ENCODE results near the gene C14orf93. TPM values are rescaled to one million over a fixed set of nuclear protein-coding genes. Genes with fewer than 3 reads are reported as not detected.

Gene C14orf93
- total RNA-seq, 1 experiment from 2014 or later = 7.2 TPM

GRCh38 chr14:23056145-23056955 is 46.4 kb upstream of the C14orf93 start:
- Mint-ChIP-seq H3K27me3 (ENCODE audit: insufficient read depth, unreplicated experiment) (no peaks in the 10 kb centered on the region), H3K4me3 (ENCODE audit: unreplicated experiment) (peak overlapping the region; percentile 85), H3K4me1 (ENCODE audit: low read depth, unreplicated experiment) (peaks cover 15% of the 10 kb centered on the region), H3K27ac (ENCODE audit: unreplicated experiment) (peak overlapping the region; percentile 75), H3K36me3 (ENCODE audit: insufficient read depth, unreplicated experiment) (peaks cover 45% of the 10 kb centered on the region), H3K9me3 (ENCODE audit: unreplicated experiment) (no peaks in the 10 kb centered on the region)
- Histone ChIP-seq H3K9me3 (no peaks in the 10 kb centered on the region), H3K36me3 (ENCODE audit: control insufficient read depth, insufficient read depth, low read length) (0 out of 2 replicates have a peak, but pooled peaks cover 3% of the 10 kb centered on the region), H3K4me1 (peaks cover 7% of the 10 kb centered on the region), H3K27me3 (replicated peaks; ENCODE audit: control insufficient read depth, insufficient read depth, low read length) (no peaks in the 10 kb centered on the region), H3K4me3 (ENCODE audit: low read depth, low read length) (peak overlapping the region; percentile 56)
- CTCF ChIA-PET = interaction anchor here (0.6 to 3.8 kb wide), 9 partner anchors 13 to 83 kb away, joined by 3 to 27 read pairs (median 8); partner anchors contain the start of gene AJUBA
- peak; percentile 85 to 87 for DNase-seq
- intact Hi-C loops (cut with micrococcal nuclease; ENCODE audit: unreplicated experiment) = loop anchor here (1.0 to 5.0 kb wide), 4 partner anchors 49 to 499 kb away; partner anchors contain the start of gene PRMT5
- POLR2A ChIA-PET = interaction anchor here (1.0 to 1.7 kb wide), 2 partner anchors 9 to 38 kb away, joined by 3 to 4 read pairs; partner anchors contain the start of genes ACIN1 and C14orf119
- peak; percentile 62 to 89 for TF ChIP-seq CTCF (IDR thresholded peaks at IDR 0.05; ENCODE audit: insufficient read depth in 1 of 2, low read depth in 1 of 2, low read length in 1 of 2, severe bottlenecking in 1 of 2, unreplicated experiment in 1 of 2)
- TSS peak; percentile 20 for BruUV-seq (replicated peaks)

GRCh38 chr14:23055621-23056144 is 45.7 kb upstream of the C14orf93 start:
- peaks cover 7% of the 10 kb centered on the region for H3K4me1 ChIP-seq
- H3K4me3 ChIP-seq (ENCODE audit: low read depth, low read length) = no peak overlapping the region
- H3K27me3 Mint-ChIP-seq (ENCODE audit: insufficient read depth, unreplicated experiment) = no peaks in the 10 kb centered on the region
- H3K36me3 Mint-ChIP-seq (ENCODE audit: insufficient read depth, unreplicated experiment) = peaks cover 39% of the 10 kb centered on the region
- H3K27ac Mint-ChIP-seq (ENCODE audit: unreplicated experiment) = peak overlapping the region; percentile 75
- no peak for TF ChIP-seq CTCF (IDR thresholded peaks at IDR 0.05; ENCODE audit: insufficient read depth in 1 of 2, low read depth in 1 of 2, low read length in 1 of 2, severe bottlenecking in 1 of 2, unreplicated experiment in 1 of 2)
- H3K9me3 ChIP-seq = no peaks in the 10 kb centered on the region
- intact Hi-C loops (cut with micrococcal nuclease; ENCODE audit: unreplicated experiment) = loop anchor here (1.0 to 5.0 kb wide), 4 partner anchors 48 to 498 kb away; partner anchors contain the start of gene PRMT5
- H3K9me3 Mint-ChIP-seq (ENCODE audit: unreplicated experiment) = no peaks in the 10 kb centered on the region
- peak overlapping the region; percentile 85 for H3K4me3 Mint-ChIP-seq (ENCODE audit: unreplicated experiment)
- no peak for DNase-seq
- ChIA-PET POLR2A (interaction anchor here (1.0 to 1.7 kb wide), 2 partner anchors 8 to 39 kb away, joined by 3 to 4 read pairs; partner anchors contain the start of genes ACIN1 and C14orf119), CTCF (interaction anchor here (1.0 to 3.8 kb wide), 7 partner anchors 13 to 82 kb away, joined by 6 to 27 read pairs (median 8); no protein-coding TSS in a partner anchor)
- no TSS peak for BruUV-seq (replicated peaks)
- peaks cover 15% of the 10 kb centered on the region for H3K4me1 Mint-ChIP-seq (ENCODE audit: low read depth, unreplicated experiment)
- no peaks in the 10 kb centered on the region for H3K27me3 ChIP-seq (replicated peaks; ENCODE audit: control insufficient read depth, insufficient read depth, low read length)
- no peaks in the 10 kb centered on the region for H3K36me3 ChIP-seq (ENCODE audit: control insufficient read depth, insufficient read depth, low read length)

GRCh38 chr14:23055147-23055550 is 45.2 kb upstream of the C14orf93 start:
- no peak for DNase-seq
- H3K9me3 Mint-ChIP-seq (ENCODE audit: unreplicated experiment) = no peaks in the 10 kb centered on the region
- BruUV-seq (replicated peaks) = no TSS peak
- TF ChIP-seq CTCF (IDR thresholded peaks at IDR 0.05; ENCODE audit: insufficient read depth in 1 of 2, low read depth in 1 of 2, low read length in 1 of 2, severe bottlenecking in 1 of 2, unreplicated experiment in 1 of 2) = no peak
- peaks cover 7% of the 10 kb centered on the region for H3K4me1 ChIP-seq
- H3K27me3 ChIP-seq (replicated peaks; ENCODE audit: control insufficient read depth, insufficient read depth, low read length) = no peaks in the 10 kb centered on the region
- ChIA-PET CTCF (interaction anchor here (1.0 to 3.8 kb wide), 6 partner anchors 48 to 82 kb away, joined by 6 to 27 read pairs (median 8); no protein-coding TSS in a partner anchor), POLR2A (interaction anchor here (1.7 kb wide), 1 partner anchor 40 kb away, joined by 4 read pairs; the partner anchor contains the start of genes ACIN1 and C14orf119)
- no peak overlapping the region for H3K4me3 ChIP-seq (ENCODE audit: low read depth, low read length)
- peaks cover 15% of the 10 kb centered on the region for H3K4me1 Mint-ChIP-seq (ENCODE audit: low read depth, unreplicated experiment)
- intact Hi-C loops (cut with micrococcal nuclease; ENCODE audit: unreplicated experiment) = loop anchor here (5.0 kb wide), 1 partner anchor 498 kb away; no protein-coding TSS in a partner anchor
- H3K4me3 Mint-ChIP-seq (ENCODE audit: unreplicated experiment) = no peak overlapping the region
- H3K27me3 Mint-ChIP-seq (ENCODE audit: insufficient read depth, unreplicated experiment) = no peaks in the 10 kb centered on the region
- H3K36me3 Mint-ChIP-seq (ENCODE audit: insufficient read depth, unreplicated experiment) = peaks cover 33% of the 10 kb centered on the region
- no peaks in the 10 kb centered on the region for H3K36me3 ChIP-seq (ENCODE audit: control insufficient read depth, insufficient read depth, low read length)
- no peaks in the 10 kb centered on the region for H3K9me3 ChIP-seq
- no peak overlapping the region for H3K27ac Mint-ChIP-seq (ENCODE audit: unreplicated experiment)
